Putamen (tissue), 1 donor: ENCODE data around the gene PLOD1.
"Not testable (repeated sequence)": the region's sequence is repeated elsewhere in the genome, so short reads cannot be mapped to it uniquely, and the experiment has no call there.

Experiments
- DNase-seq: peaks from one replicate; pipeline ENCODE4 v3.0.0-alpha.2; 2016; ENCODE audit warnings: low spot score

The PLOD1 gene

GRCh38 chr1:11939794-11940193, 5.3 kb downstream of the PLOD1 start:
- DNase-seq: not testable (repeated sequence)

- peak; percentile 89 for DNase-seq
These were observed 5.9 kb downstream of the PLOD1 start for GRCh38 chr1:11940260-11940921.

GRCh38 chr1:11942280-11942679, 7.8 kb downstream of the PLOD1 start:
- no peak for DNase-seq

- DNase-seq: no peak
These were observed 9.1 kb downstream of the PLOD1 start for GRCh38 chr1:11943619-11944018.

GRCh38 chr1:11944358-11944931, 9.9 kb downstream of the PLOD1 start:
- no peak for DNase-seq

- DNase-seq: no peak
These were observed 12.1 kb downstream of the PLOD1 start for GRCh38 chr1:11946647-11947046.

- no peak for DNase-seq
These were observed 14.4 kb downstream of the PLOD1 start for GRCh38 chr1:11948822-11949458.

- no peak for DNase-seq
These were observed 17.4 kb downstream of the PLOD1 start for GRCh38 chr1:11951901-11952300.

GRCh38 chr1:11952455-11953109, 18.1 kb downstream of the PLOD1 start:
- DNase-seq: peak; percentile 79

- no peak for DNase-seq
These were observed 20.7 kb downstream of the PLOD1 start for GRCh38 chr1:11955221-11955620.

- DNase-seq: no peak
These were observed 22.9 kb downstream of the PLOD1 start for GRCh38 chr1:11957398-11957797.

- DNase-seq: no peak
These were observed 23.4 kb downstream of the PLOD1 start for GRCh38 chr1:11957897-11958296.

GRCh38 chr1:11960276-11960675, 25.8 kb downstream of the PLOD1 start:
- no peak for DNase-seq

GRCh38 chr1:11960715-11961114, 26.2 kb downstream of the PLOD1 start:
- no peak for DNase-seq

- DNase-seq: peak; percentile 85
These were observed 26.7 kb downstream of the PLOD1 start for GRCh38 chr1:11961230-11961629.

GRCh38 chr1:11963622-11964021, 29.1 kb downstream of the PLOD1 start:
- no peak for DNase-seq

- no peak for DNase-seq
These were observed 30.1 kb downstream of the PLOD1 start for GRCh38 chr1:11964656-11965055.

GRCh38 chr1:11967028-11967547, 32.6 kb downstream of the PLOD1 start:
- DNase-seq: no peak

GRCh38 chr1:11970441-11971185, 36.1 kb downstream of the PLOD1 start:
- no peak for DNase-seq

- DNase-seq: no peak
These were observed 43.1 kb downstream of the PLOD1 start for GRCh38 chr1:11977625-11978024.

- DNase-seq: no peak
These were observed 43.8 kb downstream of the PLOD1 start for GRCh38 chr1:11978301-11978700.
